Stomach (tissue), 9 donors: Measurements from ENCODE around the gene PSMA5. TPM values are rescaled to one million over a fixed set of nuclear protein-coding genes. Genes with fewer than 3 reads are reported as not detected.
"Not testable (repeated sequence)": the region's sequence is repeated elsewhere in the genome, so short reads cannot be mapped to it uniquely, and the experiment has no call there.

ENCODE experiments used
- DNase-seq, 2 donors: peaks; one replicate each; pipeline versions ENCODE4 v3.0.0 to v3.0.0-alpha.2; 2013 to 2019
- H3K27ac ChIP-seq, 5 donors: fragments of 200-600 bp in 4 of 5; sonication (generic) in 4 of 5; one replicate each; pipeline ENCODE4 v1.5.1; 2013 to 2019; ENCODE audit warnings: mild to moderate bottlenecking in 1 of 5, moderate library complexity in 1 of 5
- H3K27me3 ChIP-seq, 3 donors: fragments of 200-600 bp; sonication (generic); one replicate each; pipeline ENCODE4 v1.5.1; 2017 to 2019; ENCODE audit warnings: mixed run types in 1 of 3
- H3K36me3 ChIP-seq, 4 donors: fragments of 200-600 bp; sonication (generic); 1 replicate in 3 of 4; 2 replicates in 1 of 4; pipeline ENCODE4 v1.5.1; 2016 to 2019
- H3K4me1 ChIP-seq, 4 donors: fragments of 200-600 bp; sonication (generic); one replicate each; pipeline ENCODE4 v1.5.1; 2016 to 2019
- H3K4me3 ChIP-seq, 4 donors: fragments of 200-600 bp; sonication (generic) in 3 of 4; one replicate each; pipeline ENCODE4 v1.5.1; 2016 to 2019; ENCODE audit warnings: mild to moderate bottlenecking in 1 of 4
- H3K9me3 ChIP-seq, 4 donors: fragments of 200-600 bp; sonication (generic); one replicate each; pipeline ENCODE4 v1.5.1; 2016 to 2019
- CTCF ChIP-seq, 7 experiments: fragments of 450-650 bp in 4 of 7; fragments of 200-600 bp in 3 of 7; sonication (generic) in 3 of 7; IDR thresholded peaks; one replicate each; pipeline ENCODE4 v1.5.1; 2016 to 2019; ENCODE audit warnings: antibody characterized with exemption in 7 of 7, control low read depth in 2 of 7, mild to moderate bottlenecking in 1 of 7
- EP300 ChIP-seq: sonication (generic); formaldehyde crosslinking; IDR thresholded peaks from one replicate; pipeline ENCODE4 v1.6.1; 2017; ENCODE audit warnings: antibody characterized with exemption
- POLR2A ChIP-seq, 4 donors: fragments of 450-650 bp; IDR thresholded peaks; one replicate each; pipeline ENCODE4 v1.6.1; 2016; ENCODE audit warnings: antibody characterized with exemption in 4 of 4, control low read depth in 2 of 4, mild to moderate bottlenecking in 1 of 4, moderate library complexity in 1 of 4
- POLR2AphosphoS5 ChIP-seq, 3 donors: sonication (generic); formaldehyde crosslinking; IDR thresholded peaks; one replicate each; pipeline ENCODE4 v1.6.1; 2016; ENCODE audit warnings: antibody characterized with exemption in 3 of 3
- WGBS, 5 donors: extraction: QIAGEN DNeasy Blood & Tissue Kit in 3 of 5; methylation state at CpG; one replicate each; pipeline versions ENCODE4 v1.1.5 to v1.1.7; 2013 to 2018; 5-methylcytosine and 5-hydroxymethylcytosine counted together
- intact Hi-C: fragments of 100-400 bp; cut with DNase I; formaldehyde crosslinking; loops from one replicate; pipeline ENCODE4 v1.15.1; 2023; ENCODE audit warnings: low total_unique reads
- polyA plus RNA-seq, 3 donors: library from polyadenylated mRNA; stranded (reverse); fragments of 200-250 nt; gene quantifications; one replicate each; pipeline ENCODE4 v1.2.3, GENCODE V29; 2013
- total RNA-seq, 5 donors: library from RNA; depleted of rRNA; stranded (reverse); fragments of >200 nt; gene quantifications; one replicate each; pipeline versions ENCODE4 v1.1.0 to v1.2.3, GENCODE V29; 2014 to 2016
- donor health status: healthy with polysubstance abuse.
- donor health status: Bipolar disorder and iron deficiency.
- donor health status: healthy.

PSMA5 gene
- total and polyA plus RNA-seq, 8 donors: 5.3 to 84.2 (median 38.2) TPM

GRCh38 chr1:109454497-109455133 is 28.4 kb upstream of the PSMA5 start:
- no peaks in the 10 kb centered on the region for H3K4me1 ChIP-seq
- H3K27me3 ChIP-seq: peaks cover 0 to 13% (median 0%) of the 10 kb centered on the region in 3 donors
- H3K9me3 ChIP-seq: peaks cover 0 to 16% (median 13%) of the 10 kb centered on the region in 4 donors
- intact Hi-C loops: no loop called here
- H3K27ac ChIP-seq: no peak overlapping the region
- TF ChIP-seq POLR2AphosphoS5 (IDR thresholded peaks at IDR 0.05) (no peak), POLR2A (IDR thresholded peaks at IDR 0.05) (no peak), EP300 (no peak), CTCF (IDR thresholded peaks at IDR 0.05) (no peak)
- no peak for DNase-seq
- no peak overlapping the region for H3K4me3 ChIP-seq
- WGBS, 5 donors: 87 to 97% (median 95%) methylated on average over 1 of the region's 1 CpG
- H3K36me3 ChIP-seq: no peaks in the 10 kb centered on the region

GRCh38 chr1:109447524-109447923 is 21.3 kb upstream of the PSMA5 start:
- no peak for TF ChIP-seq CTCF (IDR thresholded peaks at IDR 0.05)
- TF ChIP-seq POLR2A (IDR thresholded peaks at IDR 0.05): no peak
- TF ChIP-seq EP300: no peak
- TF ChIP-seq POLR2AphosphoS5 (IDR thresholded peaks at IDR 0.05): no peak
- peaks cover 0 to 40% (median 15%) of the 10 kb centered on the region in 3 donors for H3K27me3 ChIP-seq
- H3K36me3 ChIP-seq: no peaks in the 10 kb centered on the region
- intact Hi-C loops: no loop called here
- no peak overlapping the region for H3K4me3 ChIP-seq
- H3K4me1 ChIP-seq: no peaks in the 10 kb centered on the region
- 61 to 73% (median 69%) methylated on average over 4 of the region's 4 CpGs for WGBS, 5 donors
- no peaks in the 10 kb centered on the region for H3K9me3 ChIP-seq
- DNase-seq: no peak
- H3K27ac ChIP-seq: no peak overlapping the region

- intact Hi-C loops, H3K4me3 ChIP-seq, H3K27ac ChIP-seq, DNase-seq, H3K9me3 ChIP-seq, H3K36me3 ChIP-seq, H3K4me1 ChIP-seq: not testable (repeated sequence)
- peaks cover 0 to 38% (median 15%) of the 10 kb centered on the region in 3 donors for H3K27me3 ChIP-seq
- 62 to 66% (median 64%) methylated on average over 11 of the region's 11 CpGs for WGBS, 5 donors
Observed at GRCh38 chr1:109445949-109446695, 19.9 kb upstream of the PSMA5 start.

- Histone ChIP-seq H3K27me3 (peaks cover 0 to 38% (median 15%) of the 10 kb centered on the region in 3 donors), H3K9me3 (no peaks in the 10 kb centered on the region), H3K4me1 (no peaks in the 10 kb centered on the region), H3K4me3 (no peak overlapping the region), H3K36me3 (no peaks in the 10 kb centered on the region), H3K27ac (no peak overlapping the region)
- WGBS, 5 donors: 62 to 93% (median 92%) methylated on average over 1 of the region's 1 CpG
- no peak for TF ChIP-seq CTCF (IDR thresholded peaks at IDR 0.05)
- TF ChIP-seq POLR2AphosphoS5 (IDR thresholded peaks at IDR 0.05): no peak
- no peak for TF ChIP-seq POLR2A (IDR thresholded peaks at IDR 0.05)
- no peak for TF ChIP-seq EP300
- no peak for DNase-seq
- intact Hi-C loops: no loop called here
Observed at GRCh38 chr1:109444346-109444745, 18.1 kb upstream of the PSMA5 start.

- no peaks in the 10 kb centered on the region for H3K4me1 ChIP-seq
- 46 to 70% (median 61%) methylated on average over 2 of the region's 2 CpGs for WGBS, 5 donors
- TF ChIP-seq CTCF (IDR thresholded peaks at IDR 0.05): no peak
Observed at GRCh38 chr1:109443476-109443875, 17.2 kb upstream of the PSMA5 start.

More at GRCh38 chr1:109443476-109443875, 17.2 kb upstream of the PSMA5 start:
- H3K27ac ChIP-seq: no peak overlapping the region
- intact Hi-C loops: no loop called here
- peaks cover 0 to 38% (median 15%) of the 10 kb centered on the region in 3 donors for H3K27me3 ChIP-seq
- no peak overlapping the region for H3K4me3 ChIP-seq
- H3K36me3 ChIP-seq: no peaks in the 10 kb centered on the region
- H3K9me3 ChIP-seq: no peaks in the 10 kb centered on the region
- no peak for DNase-seq
